Measurements from ENCODE around the gene CBFA2T3.
A peak's percentile ranks its signal among the peaks of the same experiment; 100 is the strongest.

Gene CBFA2T3

GRCh38 chr16:88869673-88869980 is 107.4 kb downstream of the CBFA2T3 start:
- DNase-seq: no peak

GRCh38 chr16:88868974-88869672 is 107.9 kb downstream of the CBFA2T3 start:
- no peak for DNase-seq

DNA sequence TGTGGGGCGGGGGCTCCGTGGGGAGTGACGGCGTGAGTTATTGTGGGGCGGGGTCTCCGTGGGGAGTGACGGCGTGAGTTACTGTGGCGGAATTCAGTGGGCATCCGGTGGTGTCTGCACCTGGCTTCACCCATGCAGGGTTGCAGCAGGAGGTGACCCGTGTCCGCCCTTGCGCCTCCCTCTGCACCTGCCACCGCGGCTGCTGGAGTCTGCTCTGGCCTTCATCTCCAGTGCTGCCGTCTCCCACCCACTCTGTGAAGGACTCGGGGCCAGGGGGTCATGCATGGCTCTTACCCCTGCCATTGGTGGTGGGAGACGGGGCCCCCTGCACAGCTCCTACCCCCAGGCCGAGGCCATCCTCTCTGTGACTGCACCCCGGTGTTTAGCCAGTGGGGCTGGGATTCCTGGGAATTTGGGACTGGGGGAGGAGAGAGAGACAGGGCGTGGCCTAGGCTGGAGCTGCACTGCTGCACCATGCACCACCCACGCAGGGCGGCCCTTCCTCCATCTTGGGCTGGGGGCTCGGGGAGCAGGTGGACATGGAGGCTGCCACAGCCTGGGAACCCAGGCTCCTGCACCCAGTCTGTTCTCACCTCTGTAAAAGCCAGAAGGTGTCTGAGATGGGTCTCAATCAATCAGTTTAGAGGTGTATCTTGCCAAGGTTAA is 109.3 kb downstream of the CBFA2T3 start:
- DNase-seq: no peak

GRCh38 chr16:88866151-88866920 is 110.7 kb downstream of the CBFA2T3 start, which contains the start of gene PABPN1L:
Gene PABPN1L, minus strand, starts transcription at chr16:88866660. Its CDS starts 54 bp downstream, at chr16:88866606.
- DNase-seq: peak in 1 of 2 experiments; percentile 3

GRCh38 chr16:88865742-88866141 is 111.3 kb downstream of the CBFA2T3 start:
- DNase-seq: no peak

DNA sequence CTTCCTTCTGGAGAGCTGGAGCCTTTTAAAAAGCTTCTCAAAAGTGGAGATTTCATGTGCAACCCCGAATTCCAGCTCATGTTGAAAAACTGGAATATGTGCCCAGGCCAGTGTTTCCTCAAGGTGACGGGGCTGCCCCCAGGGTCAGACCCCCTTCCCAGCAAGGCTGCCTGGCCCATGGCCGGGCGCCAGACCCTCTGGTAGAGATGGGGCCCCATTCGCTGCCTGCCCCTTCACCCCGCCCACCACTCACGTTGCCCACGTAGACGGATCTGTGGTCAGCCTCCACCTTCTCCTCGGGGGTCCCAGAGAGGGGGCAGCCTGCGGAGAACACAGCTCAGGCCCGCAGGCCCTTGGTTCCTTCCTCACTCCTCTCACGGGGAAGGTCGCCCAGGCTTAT is 111.7 kb downstream of the CBFA2T3 start:
- DNase-seq: no peak

GRCh38 chr16:88864521-88864920 is 112.5 kb downstream of the CBFA2T3 start:
- no peak for DNase-seq

DNA sequence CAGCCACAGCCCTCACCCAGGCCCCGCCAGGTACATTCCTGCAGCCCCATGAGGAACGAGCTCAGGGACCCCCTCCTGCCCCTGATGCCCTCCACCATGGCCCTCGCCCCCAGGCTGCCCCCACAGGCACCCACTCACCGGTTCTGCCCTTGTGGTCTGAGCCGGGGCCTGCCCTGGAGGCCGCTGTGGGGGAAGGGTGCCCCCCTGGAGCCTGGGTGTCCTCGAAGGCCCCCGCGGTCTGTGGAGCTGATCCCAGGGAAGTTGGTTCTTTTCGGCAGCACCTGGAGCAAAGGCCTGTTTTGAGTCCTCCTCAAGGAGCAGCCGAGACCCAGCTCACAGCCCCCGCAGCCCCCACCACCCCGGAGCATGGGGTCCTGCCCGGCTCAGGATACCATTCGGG is 112.9 kb downstream of the CBFA2T3 start:
- no peak for DNase-seq

DNA sequence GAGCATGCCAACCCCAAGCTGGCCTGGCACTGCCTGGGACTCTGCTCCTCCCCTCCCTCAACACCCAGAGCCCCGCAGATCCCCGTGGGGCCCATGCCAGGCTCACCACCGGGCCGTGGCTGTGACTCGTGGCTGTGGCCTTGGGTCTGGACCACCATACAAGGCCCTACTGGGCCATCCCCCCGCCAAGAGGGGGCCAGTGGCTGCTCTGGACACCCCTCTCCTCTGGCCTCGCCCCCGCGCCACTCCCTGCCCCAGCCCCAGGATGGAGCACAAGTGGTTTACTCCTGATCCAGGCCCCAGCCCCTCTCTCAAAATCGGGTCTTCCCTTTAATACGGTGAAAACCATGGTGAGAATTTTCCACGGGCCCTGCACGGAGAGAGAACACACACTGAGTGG is 113.6 kb downstream of the CBFA2T3 start:
- no peak for DNase-seq

- DNase-seq: no peak
Observed at GRCh38 chr16:88862968-88863367, 114.0 kb downstream of the CBFA2T3 start.

DNA sequence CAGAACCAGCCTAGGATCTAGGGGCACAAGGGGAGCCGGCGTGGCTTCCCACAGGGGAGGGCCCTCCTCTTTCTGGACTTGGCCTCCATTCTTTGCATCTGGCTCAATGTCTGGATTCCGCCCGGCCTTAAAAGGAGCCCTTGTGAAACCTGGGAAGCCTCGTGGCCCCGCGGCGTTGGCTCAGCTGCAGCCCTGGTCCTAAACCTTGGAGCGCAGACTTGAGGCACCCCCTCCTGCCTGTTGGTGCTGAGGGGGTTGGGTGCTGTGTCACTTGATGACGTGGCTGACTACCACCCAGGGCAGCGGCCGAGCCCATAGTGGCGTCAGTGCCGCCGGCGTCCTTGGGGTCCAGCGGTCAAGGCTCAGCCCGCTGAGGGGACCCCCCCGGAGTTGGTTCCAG is 115.6 kb downstream of the CBFA2T3 start:
- DNase-seq: no peak

- DNase-seq: no peak
Observed at GRCh38 chr16:88859381-88860091, 117.5 kb downstream of the CBFA2T3 start.

- DNase-seq: no peak
Observed at GRCh38 chr16:88857728-88858339, 119.2 kb downstream of the CBFA2T3 start.

DNA sequence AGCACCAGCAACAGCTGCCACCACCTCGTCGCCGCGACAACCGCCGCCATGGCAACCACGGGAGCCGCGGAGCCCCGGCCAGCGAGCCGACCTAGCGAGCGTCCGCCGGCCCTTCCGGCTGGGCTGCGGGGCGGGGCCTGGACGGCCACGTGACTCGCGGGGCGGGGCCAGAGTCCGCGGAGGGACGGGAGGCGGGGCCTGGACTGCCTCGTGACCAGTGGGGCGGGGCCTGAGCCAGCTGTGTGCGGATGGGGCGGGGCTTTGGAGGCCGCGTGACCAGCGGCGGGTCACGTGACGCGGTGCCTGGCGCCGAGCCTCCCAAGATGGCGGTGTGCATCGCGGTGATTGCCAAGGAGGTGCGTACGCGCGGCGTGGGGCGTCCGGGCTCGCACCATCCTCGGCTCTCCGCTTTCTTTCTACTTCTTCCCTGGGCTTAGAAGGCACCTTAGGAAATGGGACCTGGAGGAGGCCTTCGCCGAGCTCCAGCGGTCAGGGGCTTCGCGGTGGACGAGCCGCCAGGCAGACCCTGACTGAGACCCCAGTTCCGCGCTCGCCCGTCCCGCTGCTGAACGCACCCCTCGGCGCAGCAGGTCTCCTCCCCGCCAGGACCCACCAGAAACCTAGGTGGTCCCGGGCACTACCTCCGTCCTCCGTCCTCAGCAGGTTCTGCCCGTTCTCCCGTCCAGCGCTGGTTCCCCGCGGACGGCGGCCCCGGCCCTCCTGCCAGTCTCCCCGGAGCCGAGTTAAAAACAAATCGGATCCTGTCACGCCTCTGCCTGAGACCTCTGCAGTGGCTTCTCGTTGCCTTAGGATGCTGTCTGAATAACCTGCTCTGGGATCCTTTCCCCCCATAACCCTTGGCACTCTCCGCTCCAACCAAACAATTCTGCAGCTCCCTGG is 119.9 kb downstream of the CBFA2T3 start, which contains the start of the genes GALNS and TRAPPC2L:
Gene GALNS, minus strand, starts transcription at position 120 of the 900 bp plus-strand sequence. Its CDS starts 70 bp downstream, at position 50.
Gene TRAPPC2L, plus strand, starts transcription at position 300 of the 900 bp plus-strand sequence. Its CDS starts 24 bp downstream, at position 324.
- peak; percentile 82 to 85 for DNase-seq

- no peak for DNase-seq
Observed at GRCh38 chr16:88856122-88856827, 120.7 kb downstream of the CBFA2T3 start.

GRCh38 chr16:88855736-88856121 is 121.3 kb downstream of the CBFA2T3 start:
- no peak for DNase-seq

- DNase-seq: no peak
Observed at GRCh38 chr16:88855176-88855575, 121.8 kb downstream of the CBFA2T3 start.

DNA sequence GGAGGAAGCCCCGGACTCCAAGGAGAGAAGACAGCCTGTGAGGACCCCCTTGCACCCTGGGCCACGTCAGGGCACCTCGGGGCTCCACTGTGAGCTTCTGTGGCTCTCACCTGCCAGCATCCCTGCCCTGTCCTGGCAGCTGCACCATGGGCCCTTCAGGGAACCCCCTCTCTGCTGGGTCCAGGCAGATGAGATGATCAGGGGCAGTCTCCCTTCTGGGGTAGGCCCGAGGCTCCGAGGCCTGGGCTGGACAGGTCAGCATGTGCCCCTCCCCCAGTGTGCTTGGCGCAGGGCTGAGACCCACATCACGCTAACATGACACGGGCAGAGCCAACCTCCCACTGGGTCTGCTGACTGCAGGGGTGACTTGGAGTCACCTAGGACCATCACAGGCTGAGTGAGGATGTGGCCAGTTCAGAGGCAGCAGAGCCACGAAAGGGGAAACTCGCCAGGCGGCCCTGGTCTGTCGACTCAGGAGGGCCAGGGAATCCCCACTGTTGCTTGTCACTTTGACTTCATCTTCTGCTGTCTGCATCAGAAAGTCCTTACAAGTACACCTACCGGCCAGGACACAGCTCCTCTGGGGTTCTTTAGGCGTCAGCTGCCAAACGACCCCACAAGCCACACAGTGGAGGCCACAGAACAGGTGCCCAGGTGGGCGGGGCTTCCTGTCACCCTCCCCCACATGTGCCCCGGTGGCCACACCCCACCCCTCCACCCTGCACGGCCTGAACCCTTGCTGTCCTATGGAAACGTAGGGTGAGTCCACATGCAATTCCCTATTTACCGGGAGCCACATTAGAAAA is 122.5 kb downstream of the CBFA2T3 start:
- no peak for DNase-seq

DNA sequence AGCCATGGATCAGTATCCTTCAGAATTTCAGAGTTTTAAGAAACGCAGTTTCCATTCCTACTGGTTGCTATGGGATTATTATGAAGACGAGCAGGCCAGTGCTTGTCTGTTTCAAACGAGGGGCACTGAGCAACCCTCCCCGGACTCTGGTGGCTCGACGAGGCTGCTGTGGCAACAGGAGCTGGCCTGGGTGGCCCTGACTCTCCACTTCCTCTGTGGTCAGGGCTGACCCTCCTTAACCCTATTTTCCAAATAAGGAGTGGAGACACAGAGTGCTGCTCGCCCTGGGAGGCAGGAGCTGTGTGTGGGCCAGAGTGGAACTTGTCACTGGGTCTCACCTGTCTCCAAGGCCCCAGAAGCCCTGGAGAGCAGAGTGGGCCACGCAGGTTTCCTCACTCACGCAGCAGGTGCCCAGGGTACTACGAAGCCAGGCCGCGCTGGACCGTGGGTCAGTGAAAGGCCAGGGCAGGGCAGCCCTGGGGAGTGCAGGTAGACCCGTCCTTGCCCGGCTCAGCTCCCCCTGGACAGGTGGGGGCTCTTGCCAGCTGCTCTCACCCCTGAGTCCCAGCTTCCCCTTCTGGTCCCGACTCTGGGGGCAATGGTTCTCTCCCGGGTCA is 123.6 kb downstream of the CBFA2T3 start:
- DNase-seq: no peak
